OCI-LY7 (cell line): ENCODE results near the gene COL25A1. TPM values are rescaled to one million over a fixed set of nuclear protein-coding genes. Genes with fewer than 3 reads are reported as not detected.

Experiments used
- BruUV-seq: library from RNA; stranded (reverse); fragments of 400-500 nt; replicated peaks from 2 replicates; lab custom pipeline; 2021; lab: Mats Ljungman, UMichigan
- CTCF ChIA-PET: fragments of 300-600 bp; sonication (Branson Sonifier 250); formaldehyde crosslinking; loops from one replicate; lab custom pipeline; 2022; ENCODE audit warnings: antibody characterized with exemption; ENCODE audit not compliant: unreplicated experiment; lab: Charles Lee
- POLR2A ChIA-PET: fragments of 300-600 bp; sonication (Branson Sonifier 250); formaldehyde crosslinking; loops from one replicate; lab custom pipeline; 2022; ENCODE audit warnings: antibody characterized with exemption; lab: Charles Lee
- DNase-seq: peaks from one replicate; pipeline ENCODE4 v3.0.0-alpha.2; 2015; ENCODE audit warnings: low spot score
- H2AFZ ChIP-seq: fragments of 200-600 bp; sonication (generic), shearing (Covaris generic); 2 replicates; pipeline ENCODE4 v1.6.1; 2014; ENCODE audit warnings: mild to moderate bottlenecking, antibody characterized with exemption, low read length, moderate library complexity
- H3K27ac ChIP-seq: fragments of 200-600 bp; sonication (generic); 2 replicates; pipeline ENCODE4 v1.5.1; 2014; ENCODE audit warnings: mixed run types, low read depth, mild to moderate bottlenecking, moderate library complexity, low read length, inconsistent platforms; ENCODE audit not compliant: poor library complexity, severe bottlenecking
- H3K36me3 ChIP-seq: fragments of 200-600 bp; sonication (generic); 2 replicates; pipeline ENCODE4 v1.6.1; 2014; ENCODE audit warnings: mild to moderate bottlenecking, antibody characterized with exemption, low read length, moderate library complexity, mixed read lengths; ENCODE audit not compliant: insufficient read depth
- H3K4me1 ChIP-seq: fragments of 200-600 bp; sonication (generic); 2 replicates; pipeline ENCODE4 v1.5.1; 2014; ENCODE audit warnings: mild to moderate bottlenecking, low read length; ENCODE audit not compliant: insufficient read depth, poor library complexity, severe bottlenecking
- H3K4me2 ChIP-seq: fragments of 200-600 bp; sonication (generic); 2 replicates; pipeline ENCODE4 v1.6.1; 2014; ENCODE audit warnings: mild to moderate bottlenecking, low read length
- H3K4me3 ChIP-seq: fragments of 200-600 bp; sonication (generic); 2 replicates; pipeline ENCODE4 v1.5.1; 2014; ENCODE audit warnings: mild to moderate bottlenecking, low read depth, low read length; ENCODE audit not compliant: poor library complexity, severe bottlenecking
- H3K79me2 ChIP-seq: fragments of 200-600 bp; sonication (generic); 2 replicates; pipeline ENCODE4 v1.6.1; 2016; ENCODE audit warnings: low read depth, mild to moderate bottlenecking, low read length, moderate library complexity, mixed read lengths; ENCODE audit not compliant: insufficient read depth
- H3K9me2 ChIP-seq: fragments of 200-600 bp; sonication (generic); 2 replicates; pipeline ENCODE4 v1.6.1; 2016; ENCODE audit warnings: mild to moderate bottlenecking, low read length, mixed read lengths; ENCODE audit not compliant: insufficient read depth
- H3K9me3 ChIP-seq: fragments of 200-600 bp; sonication (generic); 2 replicates; pipeline ENCODE4 v1.6.1; 2014; ENCODE audit warnings: mild to moderate bottlenecking, mixed run types, low read length, mixed read lengths
- H4K20me1 ChIP-seq: fragments of 200-600 bp; sonication (generic); 2 replicates; pipeline ENCODE4 v1.6.1; 2014; ENCODE audit warnings: mild to moderate bottlenecking, antibody characterized with exemption, low read length, moderate library complexity, mixed read lengths; ENCODE audit not compliant: insufficient read depth
- CTCF ChIP-seq: fragments of 200-600 bp; sonication (generic); conservative IDR thresholded peaks from 2 replicates; pipeline ENCODE4 v1.5.1; 2014; ENCODE audit warnings: mild to moderate bottlenecking, antibody characterized with exemption, low read length, moderate library complexity, mixed read lengths
- EZH2phosphoT487 ChIP-seq: fragments of 200-600 bp; sonication (generic); IDR thresholded peaks from 2 replicates; pipeline ENCODE4 v1.6.1; 2018; ENCODE audit warnings: low read depth, borderline replicate concordance, mild to moderate bottlenecking, mixed run types, antibody characterized with exemption, low read length, moderate library complexity, mixed read lengths
- intact Hi-C: fragments of 100-400 bp; cut with micrococcal nuclease; formaldehyde crosslinking; loops from one replicate; pipeline ENCODE4 v1.10.0; 2022; ENCODE audit not compliant: unreplicated experiment
- total RNA-seq, 2 experiments: library from RNA; depleted of rRNA in 1 of 2; stranded (reverse); fragments of >200 nt in 1 of 2; shearing (Covaris generic) in 1 of 2; gene quantifications; 2 replicates each; pipeline ENCODE4 v1.2.3, GENCODE V29; 2014 to 2022

The COL25A1 gene
- total RNA-seq, 2 experiments from 2014 or later = not detected

- no peaks in the 10 kb centered on the region for H3K36me3 ChIP-seq
- H3K27ac ChIP-seq = no peak overlapping the region
- no peak overlapping the region for H2AFZ ChIP-seq
- no peaks in the 10 kb centered on the region for H3K9me2 ChIP-seq
- no peak for DNase-seq
- intact Hi-C loops = loop anchor here (10.0 kb wide), 1 partner anchor 238 kb away; no protein-coding TSS in a partner anchor
- TF ChIP-seq EZH2phosphoT487 = no peak
- no peak for TF ChIP-seq CTCF
- no peaks in the 10 kb centered on the region for H4K20me1 ChIP-seq
- H3K9me3 ChIP-seq = no peaks in the 10 kb centered on the region
- BruUV-seq = no TSS peak
- H3K4me2 ChIP-seq = no peak overlapping the region
- H3K79me2 ChIP-seq = no peaks in the 10 kb centered on the region
- no peaks in the 10 kb centered on the region for H3K4me1 ChIP-seq
- H3K4me3 ChIP-seq = no peak overlapping the region
- POLR2A ChIA-PET = interaction anchor here (0.7 kb wide), 1 partner anchor 571 kb away, joined by 3 read pairs; no protein-coding TSS in a partner anchor
- CTCF ChIA-PET = no interaction called here
Measured at GRCh38 chr4:108933046-108933445, 369.4 kb downstream of the COL25A1 start.

DNA sequence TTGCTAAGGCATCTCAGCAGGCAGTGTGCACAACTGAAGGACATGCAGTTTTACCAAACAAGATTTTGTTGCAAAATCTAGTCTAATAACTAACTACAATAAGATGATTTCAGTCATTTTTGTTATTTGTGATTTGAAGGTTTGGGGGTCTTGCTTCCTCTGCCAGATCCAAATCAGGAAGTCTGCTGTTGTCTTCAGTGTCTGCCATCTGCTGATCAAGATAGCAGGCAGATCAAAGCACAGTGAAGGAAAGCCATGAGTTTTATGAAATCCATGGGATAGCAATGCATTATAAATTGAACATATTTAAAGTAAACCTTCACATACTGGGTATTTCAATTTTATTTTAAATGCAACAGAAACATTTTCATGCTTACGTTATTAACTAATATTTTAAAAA, 370.5 kb downstream of the COL25A1 start:
- POLR2A ChIA-PET = no interaction called here
- TF ChIP-seq CTCF = no peak
- no peak for TF ChIP-seq EZH2phosphoT487

GRCh38 chr4:108930186-108930585, 372.3 kb downstream of the COL25A1 start:
- Histone ChIP-seq H3K4me3 (no peak overlapping the region), H3K4me2 (no peak overlapping the region), H4K20me1 (no peaks in the 10 kb centered on the region), H3K9me3 (no peaks in the 10 kb centered on the region), H3K79me2 (no peaks in the 10 kb centered on the region), H3K27ac (no peak overlapping the region), H3K9me2 (no peaks in the 10 kb centered on the region), H3K4me1 (no peaks in the 10 kb centered on the region), H3K36me3 (no peaks in the 10 kb centered on the region), H2AFZ (no peak overlapping the region)
- intact Hi-C loops = loop anchor here (10.0 kb wide), 1 partner anchor 235 kb away; no protein-coding TSS in a partner anchor
- no peak for DNase-seq
- TF ChIP-seq CTCF = no peak
- TF ChIP-seq EZH2phosphoT487 = no peak
- ChIA-PET CTCF (no interaction called here), POLR2A (no interaction called here)
- BruUV-seq = no TSS peak

More for the DNA sequence above, 370.5 kb downstream of the COL25A1 start:
- intact Hi-C loops = loop anchor here (10.0 kb wide), 1 partner anchor 237 kb away; no protein-coding TSS in a partner anchor
- Histone ChIP-seq H3K36me3 (no peaks in the 10 kb centered on the region), H4K20me1 (no peaks in the 10 kb centered on the region), H3K27ac (no peak overlapping the region), H3K4me1 (no peaks in the 10 kb centered on the region), H3K4me3 (no peak overlapping the region), H3K79me2 (no peaks in the 10 kb centered on the region), H3K9me2 (no peaks in the 10 kb centered on the region), H2AFZ (no peak overlapping the region), H3K4me2 (no peak overlapping the region), H3K9me3 (no peaks in the 10 kb centered on the region)
- CTCF ChIA-PET = no interaction called here
- DNase-seq = no peak
- no TSS peak for BruUV-seq
